ENCODE measurements around the gene NHSL2. TPM values are rescaled to one million over a fixed set of nuclear protein-coding genes. Genes with fewer than 3 reads are reported as not detected.

Gene NHSL2
- polyA plus RNA-seq, 1 donor: 8.2 TPM

DNA sequence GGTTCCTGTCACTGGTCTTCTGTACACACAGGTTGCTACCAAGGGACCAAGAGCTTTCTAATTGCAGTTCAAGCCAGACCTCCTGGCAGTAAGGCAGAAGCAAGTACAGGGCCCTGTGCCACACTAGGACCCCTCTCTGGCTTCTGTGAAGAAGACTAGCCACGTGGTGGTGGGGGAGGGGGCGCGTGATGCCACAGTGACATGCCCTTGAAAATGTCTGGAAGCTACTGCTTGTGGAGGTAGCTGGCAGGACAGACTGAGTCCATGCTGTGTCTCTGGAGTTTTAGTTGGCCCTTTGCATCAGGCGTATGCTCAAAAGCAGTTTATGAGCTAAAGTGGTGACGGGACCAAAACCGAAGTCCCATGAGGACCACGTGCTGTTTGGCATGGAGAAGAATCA lies 170.2 kb downstream of the NHSL2 start:
- DNase-seq: no peak

DNA sequence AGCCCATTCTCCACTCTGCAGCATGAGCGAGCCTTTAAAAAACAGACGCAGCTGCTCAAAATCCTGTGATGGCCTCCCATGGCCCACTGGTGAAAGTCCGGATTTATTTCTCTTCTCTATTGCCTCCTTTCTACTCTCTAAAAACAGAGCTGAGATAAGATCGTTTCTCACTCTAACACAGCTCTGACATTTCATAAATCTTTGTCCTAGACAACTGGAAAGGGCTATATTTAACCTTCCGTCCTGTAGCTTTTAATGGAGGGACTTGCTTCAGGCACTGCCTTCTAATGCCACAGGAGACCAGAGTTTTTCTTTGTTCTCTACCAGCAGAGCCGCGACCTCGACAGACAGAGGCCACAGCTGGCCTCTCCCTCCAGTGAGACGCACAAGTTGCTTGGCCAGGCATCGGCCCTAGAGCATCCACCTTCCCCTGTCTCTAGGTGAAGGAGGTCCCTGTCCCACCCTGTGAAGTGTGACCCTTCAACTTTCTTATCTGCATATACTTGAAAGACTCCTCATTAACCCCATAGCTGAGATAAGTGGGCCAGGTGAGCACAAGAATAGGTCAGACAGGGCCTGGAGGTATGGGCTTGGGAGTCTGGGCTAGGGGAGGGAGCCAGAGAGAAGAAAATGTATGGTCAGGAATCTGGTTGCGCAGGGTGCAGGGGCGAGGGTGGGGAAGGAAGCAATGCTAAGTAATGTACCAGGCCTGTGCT lies 171.1 kb downstream of the NHSL2 start:
- no peak for DNase-seq

DNA sequence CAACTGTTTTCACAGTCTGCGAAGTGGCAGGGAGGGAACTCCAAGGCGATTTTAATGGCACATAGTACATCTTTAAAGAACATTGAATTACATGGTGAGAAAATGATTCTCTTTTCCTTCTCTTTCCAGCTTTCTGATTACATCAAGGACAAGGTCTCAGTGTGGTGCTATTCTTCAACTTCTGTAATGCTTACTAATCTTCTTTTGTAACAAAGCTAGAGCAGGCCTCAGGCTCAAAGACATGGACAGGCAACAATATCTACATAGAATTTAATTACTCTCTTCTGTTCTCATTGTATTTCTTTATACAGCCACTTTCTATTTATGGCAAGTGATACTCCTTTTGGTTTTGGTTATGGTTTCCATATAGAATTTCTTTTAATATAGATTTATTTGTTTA lies 172.6 kb downstream of the NHSL2 start:
- no peak for DNase-seq

DNA sequence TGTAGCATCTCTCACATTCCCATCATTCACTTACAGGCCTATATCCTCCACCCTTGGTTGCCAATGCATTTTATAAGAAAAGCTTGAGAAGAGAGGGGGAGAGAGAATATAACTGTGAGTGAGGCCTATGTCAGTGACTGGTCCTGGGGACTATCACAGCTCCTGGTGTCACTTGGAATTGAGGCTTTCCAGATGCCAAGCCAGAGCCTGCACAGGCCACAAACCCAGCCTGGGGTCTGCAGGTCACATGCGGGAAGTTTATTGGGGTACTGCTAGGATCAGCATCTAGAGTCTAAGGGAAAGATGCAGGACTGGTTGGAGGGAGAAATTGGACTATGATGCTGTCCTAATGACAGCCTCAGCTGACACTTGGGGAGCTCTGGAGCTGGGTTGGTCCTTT lies 173.5 kb downstream of the NHSL2 start:
- no peak for DNase-seq

DNA sequence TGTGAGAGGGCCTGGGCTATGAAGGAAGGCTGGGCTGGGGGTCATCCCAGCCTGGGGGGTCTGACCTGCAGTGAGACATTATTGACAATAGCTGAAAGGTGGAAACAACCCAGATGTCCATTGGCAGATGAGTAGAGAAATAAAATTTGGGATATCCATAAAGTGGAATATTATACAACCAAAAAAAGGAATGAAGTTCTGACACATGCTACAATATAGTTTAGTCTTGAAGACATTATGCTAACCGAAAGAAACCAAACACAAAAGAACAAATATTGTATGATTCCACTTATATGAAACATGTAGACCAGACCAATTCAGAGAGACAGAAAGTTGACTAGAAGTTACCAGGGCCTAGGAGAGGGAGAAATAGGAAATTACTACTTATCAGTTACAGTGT lies 176.3 kb downstream of the NHSL2 start:
- no peak for DNase-seq

DNA sequence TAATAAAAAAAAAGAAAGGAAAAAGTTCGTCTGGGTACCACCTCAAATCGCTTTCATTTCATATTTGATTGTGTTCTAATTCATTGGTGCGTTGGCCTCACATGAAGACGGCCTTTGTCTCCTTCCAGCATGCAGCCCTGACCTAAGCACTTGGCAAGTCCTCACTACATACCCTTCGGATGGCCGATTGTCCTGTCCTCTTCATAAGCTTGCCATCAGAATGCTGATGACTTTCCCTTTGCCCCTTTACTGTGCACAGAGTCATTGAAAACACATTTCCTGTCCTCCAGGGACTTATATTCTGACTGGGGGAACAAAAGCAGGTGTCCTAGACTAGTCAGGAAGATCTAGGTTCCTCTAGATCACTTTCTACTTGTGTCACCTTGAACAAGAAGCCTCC lies 178.1 kb downstream of the NHSL2 start:
- DNase-seq: no peak

DNA sequence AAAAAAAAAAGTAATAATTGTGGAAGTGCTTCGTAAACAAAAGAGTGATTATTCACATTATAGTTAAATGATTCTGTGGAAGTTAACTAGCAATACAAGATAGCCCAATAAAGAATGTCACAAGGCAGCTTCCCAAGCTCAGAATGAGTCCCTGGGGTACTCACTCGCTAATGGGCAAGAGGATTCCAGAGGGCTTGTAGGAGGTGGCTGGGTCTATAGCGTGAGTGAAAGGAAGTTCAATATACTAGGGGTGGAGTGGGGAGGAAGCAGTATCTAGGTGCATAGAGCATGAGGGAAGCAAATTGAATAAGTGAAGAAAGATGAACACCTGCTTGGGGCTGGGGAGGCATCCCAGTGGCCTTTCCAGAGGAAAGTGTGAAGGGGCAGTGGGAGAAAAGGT lies 178.6 kb downstream of the NHSL2 start:
- no peak for DNase-seq

DNA sequence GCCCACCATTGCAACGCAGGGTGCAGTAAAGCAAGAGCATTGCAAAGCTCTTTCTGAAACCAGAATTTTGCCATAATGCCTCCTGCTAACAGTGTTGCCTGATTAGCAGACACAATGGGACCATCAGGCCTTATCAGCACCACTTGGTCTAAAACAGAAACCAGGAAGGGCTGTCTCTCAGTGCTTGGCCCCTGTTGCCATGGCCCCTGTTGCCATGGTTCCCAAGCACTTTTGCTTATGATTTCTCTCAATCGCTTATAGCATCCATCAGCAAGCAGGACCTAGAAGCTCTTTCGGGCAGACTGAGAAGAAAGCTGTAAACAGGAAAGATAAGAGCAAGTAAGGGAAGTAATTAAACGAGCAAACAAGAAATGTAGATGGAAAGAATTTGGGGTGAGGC lies 184.2 kb downstream of the NHSL2 start:
- DNase-seq: no peak

DNA sequence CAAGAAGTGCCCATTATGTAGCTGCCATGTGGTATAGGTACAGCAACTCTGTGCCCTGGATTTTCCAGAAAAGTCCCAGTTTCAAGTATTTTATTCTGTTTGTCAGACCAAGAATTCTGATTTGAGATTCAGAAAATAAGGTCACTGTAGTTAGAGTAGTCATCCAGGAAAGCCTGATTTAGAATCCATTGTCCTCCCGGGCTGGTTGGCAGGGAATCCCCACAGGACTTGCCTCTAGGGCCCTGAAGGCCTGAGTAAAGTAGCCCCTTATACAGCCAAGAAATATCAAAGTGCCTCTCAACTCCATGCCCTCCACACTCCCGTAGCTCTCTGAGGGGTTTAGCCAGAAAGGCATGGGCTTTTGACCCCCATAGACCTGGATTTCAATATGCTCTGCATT lies 184.7 kb downstream of the NHSL2 start:
- DNase-seq: no peak

DNA sequence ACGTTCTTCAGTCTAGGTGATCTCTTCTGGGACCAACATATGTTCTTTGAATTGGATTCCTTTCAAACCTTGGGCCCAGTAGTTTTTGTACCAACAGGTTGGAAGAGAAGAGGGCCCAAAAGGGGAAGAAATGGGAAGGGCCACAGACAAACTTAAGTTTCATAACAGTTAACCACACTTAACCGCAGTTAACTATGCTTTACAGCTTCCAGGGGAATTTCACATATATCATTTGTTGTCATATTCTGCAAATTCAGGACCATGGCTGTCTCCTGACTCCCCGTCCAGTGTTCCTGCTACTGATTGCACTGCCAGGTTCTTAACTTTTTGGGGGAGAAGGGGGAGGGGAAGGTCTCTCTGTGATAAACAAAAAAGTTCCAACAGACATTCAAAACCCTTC lies 186.5 kb downstream of the NHSL2 start:
- DNase-seq: no peak

DNA sequence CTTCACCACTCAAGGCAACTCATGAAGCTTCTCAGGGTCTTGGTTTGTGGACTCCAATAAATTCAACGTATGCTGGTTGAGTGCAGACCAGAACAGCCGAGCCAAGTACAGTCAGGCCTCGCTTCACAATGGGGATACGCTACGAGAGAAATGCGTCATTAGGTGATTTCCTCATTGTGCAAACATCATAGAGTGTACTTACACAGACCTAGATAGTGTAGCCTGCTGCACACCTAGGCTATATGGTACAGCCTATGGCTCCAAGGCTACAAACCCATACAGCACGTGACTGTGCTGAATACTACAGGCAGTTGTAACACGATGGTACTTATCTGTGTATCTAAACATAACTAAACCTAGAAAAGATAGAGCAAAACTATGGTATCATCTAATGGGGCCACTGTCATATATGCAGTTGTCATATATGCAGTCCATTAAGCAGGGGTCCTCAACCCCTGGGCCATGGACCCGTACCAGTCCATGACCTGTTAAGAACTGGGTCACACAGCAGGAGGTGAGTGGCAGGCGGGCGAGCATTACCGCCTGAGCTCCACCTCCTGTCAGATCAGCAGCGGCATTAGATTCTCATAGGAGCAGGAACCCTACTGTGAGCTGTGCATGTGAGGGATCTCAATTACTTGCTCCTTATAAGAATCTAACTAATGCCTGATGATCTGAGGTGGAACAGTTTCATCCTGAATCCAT lies 189.6 kb downstream of the NHSL2 start:
- DNase-seq: no peak

DNA sequence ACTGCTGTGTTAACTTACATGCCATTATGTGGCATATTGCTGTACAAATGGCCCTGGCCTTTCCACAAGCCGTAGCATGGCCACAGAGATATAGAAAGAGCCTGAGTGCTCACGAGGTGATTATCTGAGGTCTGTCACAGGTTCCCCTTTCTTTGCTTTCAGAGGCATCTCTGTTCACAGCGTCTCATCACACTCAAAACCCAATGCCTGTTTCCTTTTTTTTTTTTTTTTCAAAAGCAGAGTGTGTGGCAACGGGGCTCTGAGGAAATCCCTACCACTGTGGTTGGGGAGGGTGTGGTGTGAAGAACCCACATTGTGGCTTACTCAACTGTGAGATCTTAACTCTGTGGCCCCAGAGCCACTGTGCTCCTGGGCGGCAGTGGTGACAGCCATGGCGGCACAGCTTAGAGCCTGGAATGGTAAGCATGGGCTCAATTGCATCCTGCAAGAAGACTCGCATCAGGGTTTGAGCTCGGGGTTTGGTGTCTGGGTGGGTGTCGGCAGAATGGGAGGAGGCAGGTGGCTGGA lies 190.2 kb downstream of the NHSL2 start:
- DNase-seq: no peak

DNA sequence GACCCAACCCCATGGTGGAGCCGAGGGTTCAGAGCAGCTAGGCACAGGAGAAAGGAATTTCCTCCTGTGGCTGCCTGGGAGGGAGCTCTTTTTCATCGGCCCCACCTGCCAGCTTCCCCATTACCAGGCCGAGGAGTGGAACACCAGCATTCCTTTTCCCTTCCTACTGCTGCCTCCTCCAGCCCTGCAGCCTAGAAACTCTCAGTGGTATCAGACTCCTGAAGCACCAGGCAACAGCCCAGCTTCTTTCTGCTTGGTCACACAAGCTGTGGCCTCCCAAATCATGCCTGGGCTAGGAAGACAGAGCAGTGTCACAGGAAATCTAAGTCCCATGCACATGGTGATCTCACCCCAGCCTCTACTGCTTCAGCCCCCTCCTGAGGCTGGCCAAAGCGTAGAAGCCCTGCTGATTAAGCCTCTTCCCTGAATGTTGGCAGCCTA lies 191.0 kb downstream of the NHSL2 start:
- no peak for DNase-seq

DNA sequence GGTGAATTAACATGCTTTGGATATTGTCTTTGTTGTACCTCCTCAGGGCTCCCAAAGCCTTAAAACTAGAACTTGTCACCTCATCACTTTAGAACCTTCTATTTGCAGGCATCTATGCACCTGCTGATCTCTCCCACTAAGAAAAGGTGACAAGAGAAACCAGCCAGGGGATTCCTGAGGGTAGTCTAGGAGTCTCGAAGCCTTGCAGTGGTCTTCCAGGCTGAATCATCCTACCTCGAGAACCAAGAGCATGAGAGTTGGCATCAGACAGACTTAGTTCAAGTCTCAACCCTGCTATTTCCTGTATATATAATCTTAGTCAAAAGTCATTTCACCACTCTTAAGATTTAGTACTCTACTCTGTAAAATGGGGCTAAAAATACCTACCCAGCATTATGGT lies 191.5 kb downstream of the NHSL2 start:
- no peak for DNase-seq

DNA sequence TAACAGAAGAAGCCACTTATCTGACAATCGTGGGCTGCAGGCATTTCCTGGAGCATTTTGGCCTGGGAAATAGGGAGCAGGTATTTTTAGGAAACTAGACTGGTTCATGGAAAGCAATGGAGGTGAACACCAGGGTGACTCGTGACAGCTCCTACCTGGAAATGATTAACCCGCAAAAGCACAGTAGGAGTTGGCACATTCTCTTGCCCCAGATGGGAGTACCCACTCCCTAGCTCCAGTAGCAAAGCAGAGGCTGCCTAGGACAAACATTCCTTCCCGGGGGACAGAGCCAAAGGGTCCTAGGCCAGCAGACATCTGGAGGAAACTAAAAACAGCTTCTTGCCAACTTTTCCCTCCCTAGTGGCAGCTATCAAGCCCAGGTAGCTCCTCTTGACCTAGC lies 192.1 kb downstream of the NHSL2 start:
- no peak for DNase-seq

DNA sequence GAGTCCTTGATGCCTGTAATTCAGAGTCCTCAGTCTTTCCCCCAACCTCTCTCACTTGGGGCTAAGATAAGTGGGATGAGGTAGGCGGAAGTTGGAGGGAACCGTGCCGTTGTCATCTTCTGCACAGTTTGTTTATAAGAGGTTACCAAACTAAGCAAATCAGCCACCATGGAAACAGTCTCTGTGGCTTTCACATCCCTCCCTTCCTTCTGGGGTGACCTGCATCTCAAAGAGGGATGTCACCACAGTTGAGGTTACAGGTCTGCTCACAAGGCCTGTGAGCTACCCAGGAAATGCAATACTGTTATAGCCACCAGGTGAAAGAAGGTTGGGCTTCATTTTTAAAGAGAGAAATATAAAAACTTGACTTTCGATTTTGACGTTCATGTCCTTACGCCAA lies 194.8 kb downstream of the NHSL2 start:
- no peak for DNase-seq

DNA sequence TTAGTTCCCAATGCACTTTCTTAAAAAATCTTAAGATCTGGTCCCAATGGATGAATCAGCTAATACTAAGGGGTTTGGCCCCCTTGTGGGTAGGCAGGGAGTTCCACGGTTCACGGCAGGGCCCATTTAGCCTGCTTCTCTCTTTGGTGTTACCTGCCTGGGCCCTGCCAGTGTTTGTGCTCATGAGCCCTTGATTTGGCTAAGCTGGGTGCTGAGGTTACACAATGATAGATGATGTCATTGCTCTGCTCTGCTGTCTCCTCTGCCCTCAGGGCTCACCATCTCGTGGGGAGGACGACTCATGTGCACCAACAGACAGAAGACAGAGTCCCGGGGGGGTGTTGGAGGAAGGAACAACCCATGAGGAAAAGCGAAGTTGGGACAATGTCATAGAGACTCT lies 196.7 kb downstream of the NHSL2 start:
- DNase-seq: no peak

DNA sequence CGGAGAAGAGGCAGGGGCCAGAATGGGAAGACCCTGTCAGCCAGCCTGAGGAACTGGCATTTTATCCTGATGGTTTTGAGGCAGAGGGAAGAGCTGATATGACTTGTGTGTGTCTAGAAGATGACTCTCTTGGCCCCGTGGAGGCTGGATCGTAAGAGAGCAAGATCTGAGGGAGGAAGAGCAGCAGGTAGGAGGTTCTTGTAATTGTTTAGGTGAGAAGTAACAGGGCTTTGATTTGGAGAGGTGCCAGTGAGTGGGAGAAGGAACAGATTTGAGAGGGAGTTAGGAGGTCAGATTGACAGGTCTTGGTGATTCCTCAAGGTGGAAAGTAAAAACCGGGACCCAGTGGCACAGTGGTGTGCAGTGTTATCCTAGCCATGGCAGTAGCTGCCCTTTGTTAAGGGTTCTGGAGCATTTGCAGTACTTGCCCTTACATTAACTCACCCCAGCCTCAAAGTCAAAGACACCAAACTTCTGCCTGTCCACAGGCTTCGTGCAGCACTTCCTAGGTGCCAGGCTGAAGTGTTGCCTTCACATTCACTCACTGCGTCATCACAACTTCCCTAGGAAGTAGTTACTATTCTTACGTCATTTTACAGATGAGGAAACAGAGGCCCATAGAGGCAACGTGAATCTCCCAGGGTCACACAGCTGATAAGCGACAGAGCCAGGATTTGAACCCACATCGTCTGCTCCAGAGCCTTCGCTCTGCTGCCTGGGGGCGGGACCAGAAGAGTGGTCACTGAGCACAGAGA lies 197.4 kb downstream of the NHSL2 start:
- no peak for DNase-seq

DNA sequence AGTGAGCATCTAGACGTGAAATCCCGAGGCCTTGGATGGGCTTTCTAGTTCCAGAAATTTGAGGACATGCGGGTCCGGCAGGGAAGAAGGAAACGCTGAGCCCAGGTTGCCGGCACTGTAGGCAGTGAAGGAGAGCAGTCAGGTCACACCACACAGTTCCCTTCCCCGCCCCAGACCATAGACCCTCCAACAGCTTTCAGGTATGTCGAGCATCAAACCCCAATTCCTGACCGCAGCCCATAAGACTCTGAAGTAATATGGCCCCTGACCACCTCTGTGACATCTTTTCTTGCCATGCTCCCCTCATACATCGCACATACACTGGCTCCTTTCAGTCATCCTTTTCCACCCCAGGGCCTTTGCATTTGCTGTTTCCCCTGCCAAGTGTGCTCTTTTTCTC lies 198.0 kb downstream of the NHSL2 start:
- DNase-seq: no peak

DNA sequence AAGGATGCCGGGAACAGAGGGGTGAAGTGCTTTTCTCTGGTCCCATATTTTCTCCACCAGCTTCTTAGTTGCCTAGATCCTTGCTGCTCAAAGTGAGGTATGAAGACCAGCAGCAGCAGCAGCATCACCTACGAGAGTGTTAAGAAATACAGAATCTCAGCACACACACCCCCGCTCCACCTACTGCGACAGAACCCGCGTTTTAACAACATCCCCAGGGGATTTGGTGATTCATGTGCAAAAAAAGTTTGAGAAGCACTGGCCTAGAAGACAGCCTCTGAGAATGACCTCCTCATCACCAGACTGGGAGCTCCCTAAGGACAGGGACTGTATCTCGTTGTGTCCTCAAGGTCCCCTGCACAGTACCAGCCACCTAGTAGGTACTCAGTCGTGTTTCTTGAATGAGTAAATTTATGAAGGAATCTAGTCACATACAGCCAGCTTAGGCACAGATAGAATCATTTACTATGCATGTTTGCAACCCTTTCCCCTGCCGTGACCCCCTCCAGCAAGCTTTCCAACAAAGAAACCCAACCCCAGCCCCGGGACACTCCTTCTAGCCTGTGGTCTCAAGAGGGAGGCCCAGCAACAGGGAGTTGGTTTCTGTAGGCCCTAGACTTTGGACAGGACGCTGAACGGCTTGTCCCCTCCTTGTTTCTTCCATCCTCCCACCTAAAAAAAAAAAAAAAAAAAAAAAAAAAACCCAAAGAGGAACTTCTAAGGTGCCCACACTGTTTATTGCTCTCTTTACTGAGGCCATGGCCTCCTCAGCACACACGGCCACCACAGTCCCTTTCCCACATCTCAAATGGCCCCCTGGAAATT lies 199.6 kb downstream of the NHSL2 start:
- no peak for DNase-seq

DNA sequence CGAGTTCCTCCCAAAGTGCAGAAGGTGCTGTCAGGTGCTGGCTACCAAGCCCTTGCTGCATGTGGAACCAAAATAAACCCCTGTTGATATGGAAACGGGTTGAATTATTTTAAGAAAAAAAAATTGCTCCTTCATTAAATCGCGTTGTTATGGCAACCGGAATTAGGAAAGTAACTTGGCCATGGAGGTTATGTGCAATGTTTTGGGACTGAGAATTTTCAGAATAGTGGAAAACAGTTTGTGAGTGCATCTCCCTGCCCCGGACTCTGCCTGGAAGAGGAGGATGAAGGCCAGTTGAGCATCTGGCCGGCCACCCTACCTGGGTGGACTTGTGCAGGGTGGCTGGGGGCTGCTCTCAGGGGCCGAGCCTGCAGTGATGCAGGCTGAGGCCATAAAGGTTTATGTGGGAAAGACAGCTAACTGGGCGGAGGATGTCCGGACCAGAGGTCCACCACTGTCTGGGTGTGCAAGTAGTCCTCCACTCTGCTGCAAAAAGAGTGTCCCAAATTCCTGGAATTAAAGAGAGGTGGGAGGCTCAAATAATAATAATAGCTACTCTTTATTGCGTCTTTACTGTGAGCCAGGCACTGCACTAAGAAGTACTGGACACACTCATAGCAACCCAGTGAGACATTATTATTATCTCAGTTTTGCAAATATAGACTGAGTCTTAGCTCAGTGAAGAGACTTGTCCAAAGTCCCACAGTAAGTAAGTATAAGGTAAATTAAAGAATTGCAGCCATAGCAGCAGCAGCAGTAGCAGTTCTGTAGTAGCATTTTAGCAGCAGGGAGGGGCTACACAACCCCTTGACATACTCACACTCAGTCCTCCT lies 200.4 kb downstream of the NHSL2 start:
- no peak for DNase-seq

DNA sequence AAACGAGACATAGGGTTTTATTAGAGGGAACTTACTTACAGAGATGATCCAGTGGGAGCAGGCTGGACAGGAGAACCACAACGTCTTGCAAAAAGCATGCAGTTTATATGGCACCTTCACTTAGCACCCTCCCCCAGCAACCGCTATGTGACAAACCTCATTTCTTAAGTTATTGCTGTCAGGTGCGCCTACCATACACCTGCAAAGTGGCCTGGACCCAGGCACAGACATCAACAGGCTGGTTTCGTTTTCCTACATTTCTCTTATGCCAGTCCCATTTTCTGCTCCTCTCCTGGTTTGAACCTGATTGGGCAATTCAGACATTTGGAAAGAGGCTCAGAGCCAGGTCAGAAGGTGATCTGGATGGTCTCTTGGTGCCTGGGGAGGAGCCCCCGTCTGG lies 202.8 kb downstream of the NHSL2 start:
- DNase-seq: no peak
